Caco-2 (cell line): ENCODE measurements around the gene ZCCHC3. TPM values are rescaled to one million over a fixed set of nuclear protein-coding genes. Genes with fewer than 3 reads are reported as not detected.
A peak's percentile ranks its signal among the peaks of the same experiment; 100 is the strongest.

Experiments
- BruUV-seq: library from RNA; stranded (reverse); fragments of 400-500 nt; replicated peaks from 2 replicates; lab custom pipeline; 2021; lab: Mats Ljungman, UMichigan
- CTCF ChIA-PET: fragments of 300-600 bp; sonication (Branson Sonifier 250); formaldehyde crosslinking; loops from one replicate; lab custom pipeline; 2022; ENCODE audit warnings: antibody characterized with exemption; lab: Charles Lee
- POLR2A ChIA-PET: fragments of 300-600 bp; sonication (Branson Sonifier 250); formaldehyde crosslinking; loops from one replicate; lab custom pipeline; 2022; ENCODE audit warnings: antibody characterized with exemption; lab: Charles Lee
- DNase-seq, 2 experiments: peaks; one replicate each; pipeline versions ENCODE4 v3.0.0 to v3.0.0-alpha.2; 2020 to 2022
- H3K27me3 ChIP-seq: replicated peaks from 2 replicates; pipeline ENCODE4 v1.6.0; 2011; ENCODE audit warnings: low read length; ENCODE audit not compliant: control insufficient read depth, insufficient read depth
- H3K36me3 ChIP-seq: 2 replicates; pipeline ENCODE4 v1.5.1; 2011; ENCODE audit warnings: low read length; ENCODE audit not compliant: control insufficient read depth, insufficient read depth
- H3K4me1 ChIP-seq: fragments of 250-450 bp; sonication (Bioruptor Pico); 2 replicates; pipeline ENCODE4 v1.5.1; 2020; ENCODE audit warnings: mild to moderate bottlenecking
- H3K4me3 ChIP-seq: 2 replicates; pipeline ENCODE4 v1.5.1; 2011; ENCODE audit warnings: low read depth, mild to moderate bottlenecking, control low read depth, low read length
- H3K9me3 ChIP-seq: fragments of 250-450 bp; sonication (Bioruptor Pico); 2 replicates; pipeline ENCODE4 v1.5.1; 2020; ENCODE audit warnings: mild to moderate bottlenecking, moderate library complexity
- H3K27ac Mint-ChIP-seq: one replicate; pipeline ENCODE4 v1.8.0; 2022; ENCODE audit warnings: mixed read lengths; ENCODE audit not compliant: unreplicated experiment
- H3K27me3 Mint-ChIP-seq: one replicate; pipeline ENCODE4 v1.8.0; 2022; ENCODE audit warnings: mixed read lengths; ENCODE audit not compliant: insufficient read depth, unreplicated experiment
- H3K36me3 Mint-ChIP-seq: one replicate; pipeline ENCODE4 v1.8.0; 2022; ENCODE audit warnings: mild to moderate bottlenecking, mixed read lengths; ENCODE audit not compliant: insufficient read depth, unreplicated experiment
- H3K4me1 Mint-ChIP-seq: one replicate; pipeline ENCODE4 v1.8.0; 2022; ENCODE audit warnings: low read depth, mixed read lengths; ENCODE audit not compliant: unreplicated experiment
- H3K4me3 Mint-ChIP-seq: one replicate; pipeline ENCODE4 v1.8.0; 2022; ENCODE audit warnings: mild to moderate bottlenecking, moderate library complexity, mixed read lengths; ENCODE audit not compliant: unreplicated experiment
- H3K9me3 Mint-ChIP-seq: one replicate; pipeline ENCODE4 v1.8.0; 2022; ENCODE audit warnings: mixed read lengths; ENCODE audit not compliant: unreplicated experiment
- CTCF ChIP-seq, 2 experiments: fragments of 200-600 bp in 1 of 2; IDR thresholded peaks; 1 replicate in 1 of 2; 2 replicates in 1 of 2; pipeline versions ENCODE4 v1.5.1 to v1.8.0; 2011 to 2022; ENCODE audit warnings: antibody characterized with exemption in 1 of 2, control low read depth in 1 of 2, inconsistent platforms in 1 of 2, low read depth in 1 of 2, low read length in 1 of 2, mild to moderate bottlenecking in 1 of 2, moderate library complexity in 1 of 2; ENCODE audit not compliant: insufficient read depth in 1 of 2, severe bottlenecking in 1 of 2, unreplicated experiment in 1 of 2
- intact Hi-C: fragments of 100-400 bp; cut with micrococcal nuclease; formaldehyde crosslinking; loops from one replicate; pipeline ENCODE4 v1.10.0; 2022; ENCODE audit not compliant: unreplicated experiment
- total RNA-seq: library from RNA; stranded (reverse); gene quantifications from 2 replicates; pipeline ENCODE4 v1.2.3, GENCODE V29; 2022

Gene ZCCHC3
- total RNA-seq, 1 experiment from 2014 or later = 37.2 TPM

GRCh38 chr20:273884-274283 lies 23.5 kb upstream of the ZCCHC3 start:
- BruUV-seq = no TSS peak
- Histone ChIP-seq H3K9me3 (no peaks in the 10 kb centered on the region), H3K4me3 (no peak overlapping the region), H3K36me3 (peaks cover 2% of the 10 kb centered on the region), H3K4me1 (no peaks in the 10 kb centered on the region), H3K27me3 (no peaks in the 10 kb centered on the region)
- Mint-ChIP-seq H3K4me1 (no peaks in the 10 kb centered on the region), H3K27me3 (no peaks in the 10 kb centered on the region), H3K9me3 (no peaks in the 10 kb centered on the region), H3K36me3 (peaks cover 15% of the 10 kb centered on the region), H3K4me3 (no peak overlapping the region), H3K27ac (no peak overlapping the region)
- DNase-seq = peak in 1 of 2 experiments; percentile 3
- POLR2A ChIA-PET = no interaction called here
- CTCF ChIA-PET = no interaction called here
- intact Hi-C loops = no loop called here
- no peak for TF ChIP-seq CTCF (IDR thresholded peaks at IDR 0.05; ENCODE audit: insufficient read depth in 1 of 2, low read depth in 1 of 2, low read length in 1 of 2, severe bottlenecking in 1 of 2, unreplicated experiment in 1 of 2)

GRCh38 chr20:275791-276190 lies 21.6 kb upstream of the ZCCHC3 start:
- H3K4me1 Mint-ChIP-seq = no peaks in the 10 kb centered on the region
- DNase-seq = peak in 1 of 2 experiments; percentile 3
- no peak overlapping the region for H3K4me3 Mint-ChIP-seq
- ChIA-PET POLR2A (interaction anchor here (0.5 kb wide), 1 partner anchor 50 kb away, joined by 9 read pairs; no protein-coding TSS in a partner anchor), CTCF (no interaction called here)
- no TSS peak for BruUV-seq
- peaks cover 4% of the 10 kb centered on the region for H3K36me3 ChIP-seq
- no peaks in the 10 kb centered on the region for H3K9me3 Mint-ChIP-seq
- no peaks in the 10 kb centered on the region for H3K27me3 ChIP-seq
- no peaks in the 10 kb centered on the region for H3K4me1 ChIP-seq
- no peak for TF ChIP-seq CTCF (IDR thresholded peaks at IDR 0.05; ENCODE audit: insufficient read depth in 1 of 2, low read depth in 1 of 2, low read length in 1 of 2, severe bottlenecking in 1 of 2, unreplicated experiment in 1 of 2)
- H3K36me3 Mint-ChIP-seq = peaks cover 15% of the 10 kb centered on the region
- intact Hi-C loops = no loop called here
- H3K27me3 Mint-ChIP-seq = no peaks in the 10 kb centered on the region
- H3K4me3 ChIP-seq = no peak overlapping the region
- H3K9me3 ChIP-seq = no peaks in the 10 kb centered on the region
- H3K27ac Mint-ChIP-seq = no peak overlapping the region

GRCh38 chr20:276620-277495 lies 20.5 kb upstream of the ZCCHC3 start:
- CTCF ChIA-PET = no interaction called here

More at GRCh38 chr20:276620-277495, 20.5 kb upstream of the ZCCHC3 start:
- no peak overlapping the region for H3K4me3 Mint-ChIP-seq
- H3K4me3 ChIP-seq = no peak overlapping the region
- BruUV-seq = no TSS peak
- H3K27me3 ChIP-seq = no peaks in the 10 kb centered on the region
- no peaks in the 10 kb centered on the region for H3K4me1 ChIP-seq
- H3K4me1 Mint-ChIP-seq = no peaks in the 10 kb centered on the region
- DNase-seq = peak in 1 of 2 experiments; percentile 10
- H3K36me3 ChIP-seq = peaks cover 4% of the 10 kb centered on the region
- intact Hi-C loops = no loop called here
- no peaks in the 10 kb centered on the region for H3K9me3 ChIP-seq
- no peak for TF ChIP-seq CTCF (IDR thresholded peaks at IDR 0.05; ENCODE audit: insufficient read depth in 1 of 2, low read depth in 1 of 2, low read length in 1 of 2, severe bottlenecking in 1 of 2, unreplicated experiment in 1 of 2)
- H3K27ac Mint-ChIP-seq = no peak overlapping the region
- POLR2A ChIA-PET = no interaction called here
- H3K9me3 Mint-ChIP-seq = no peaks in the 10 kb centered on the region
- H3K36me3 Mint-ChIP-seq = peaks cover 15% of the 10 kb centered on the region
- H3K27me3 Mint-ChIP-seq = no peaks in the 10 kb centered on the region
